HG03139 (cell line): ENCODE measurements around the gene UAP1.

Experiments
- ATAC-seq: cut with Tn5 transposase; IDR thresholded peaks from one replicate; pipeline ENCODE4 v1.9.1; 2021; ENCODE audit not compliant: unreplicated experiment

UAP1 gene

GRCh38 chr1:162561616-162562469 is at the start of gene UAP1:
Gene UAP1 (plus strand): TSS chr1:162561722. CDS start chr1:162566069, 4,347 bp downstream.
- peak; percentile 23 for ATAC-seq

GRCh38 chr1:162527314-162527713 is 34.2 kb upstream of the UAP1 start:
- ATAC-seq: no peak

GRCh38 chr1:162530307-162530987 is 31.1 kb upstream of the UAP1 start:
- ATAC-seq: peak; percentile 92

GRCh38 chr1:162530988-162531319 is 30.6 kb upstream of the UAP1 start:
- no peak for ATAC-seq

- no peak for ATAC-seq
Measured at GRCh38 chr1:162535501-162535900, 26.0 kb upstream of the UAP1 start.

- ATAC-seq: no peak
Measured at GRCh38 chr1:162536511-162536910, 25.0 kb upstream of the UAP1 start.

GRCh38 chr1:162537216-162537615 is 24.3 kb upstream of the UAP1 start:
- ATAC-seq: no peak

- ATAC-seq: no peak
Measured at GRCh38 chr1:162538815-162539431, 22.6 kb upstream of the UAP1 start.

GRCh38 chr1:162541619-162542141 is 19.8 kb upstream of the UAP1 start:
- ATAC-seq: no peak

GRCh38 chr1:162543228-162543627 is 18.3 kb upstream of the UAP1 start:
- no peak for ATAC-seq

- ATAC-seq: no peak
Measured at GRCh38 chr1:162548170-162548569, 13.4 kb upstream of the UAP1 start.

- no peak for ATAC-seq
Measured at GRCh38 chr1:162549001-162549400, 12.5 kb upstream of the UAP1 start.

- ATAC-seq: no peak
Measured at GRCh38 chr1:162550925-162551324, 10.6 kb upstream of the UAP1 start.

GRCh38 chr1:162551969-162552683 is 9.4 kb upstream of the UAP1 start:
- no peak for ATAC-seq

GRCh38 chr1:162552684-162553252 is 8.8 kb upstream of the UAP1 start:
- no peak for ATAC-seq

GRCh38 chr1:162554258-162554657 is 7.3 kb upstream of the UAP1 start:
- no peak for ATAC-seq

GRCh38 chr1:162557536-162557935 is 4.0 kb upstream of the UAP1 start:
- ATAC-seq: no peak

- no peak for ATAC-seq
Measured at GRCh38 chr1:162560303-162561036, 1.1 kb upstream of the UAP1 start.

GRCh38 chr1:162561037-162561615 is 396 bp upstream of the UAP1 start:
- ATAC-seq: peak; percentile 93

- no peak for ATAC-seq
Measured at GRCh38 chr1:162562470-162562828, 927 bp downstream of the UAP1 start.
